ENCODE results near the gene OXLD1. TPM values are rescaled to one million over a fixed set of nuclear protein-coding genes. Genes with fewer than 3 reads are reported as not detected.

Gene OXLD1
- total RNA-seq, 1 donor from 2014 or later, result 29.7 TPM

DNA sequence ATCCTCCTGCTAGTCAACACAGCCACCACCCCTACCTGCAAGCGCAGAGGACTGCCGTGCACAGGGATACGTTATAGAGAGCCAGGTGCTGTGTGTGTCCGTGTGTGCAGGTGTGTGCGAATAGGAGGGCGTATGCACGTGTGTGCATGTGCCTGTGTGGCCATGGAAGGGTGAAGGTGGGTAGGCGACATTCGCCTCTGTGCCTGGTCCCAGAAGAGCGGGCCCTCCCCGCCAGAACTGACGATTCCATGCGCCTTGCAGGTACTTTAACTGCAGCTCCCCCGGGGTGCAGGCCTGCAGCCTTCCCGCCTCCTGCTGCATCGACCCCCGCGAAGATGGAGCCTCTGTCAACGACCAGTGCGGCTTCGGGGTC, 18.8 kb downstream of the OXLD1 start:
- Histone ChIP-seq H3K36me3 (no peaks in the 10 kb centered on the region), H3K27ac (no peak overlapping the region), H3K9me3 (no peaks in the 10 kb centered on the region), H3K27me3 (ENCODE audit: low read depth) (peaks cover 47% of the 10 kb centered on the region), H3K4me1 (no peaks in the 10 kb centered on the region), H3K4me3 (no peak overlapping the region)
- DNase-seq (no peak), ATAC-seq (no peak)
- TF ChIP-seq, protein P1, sequence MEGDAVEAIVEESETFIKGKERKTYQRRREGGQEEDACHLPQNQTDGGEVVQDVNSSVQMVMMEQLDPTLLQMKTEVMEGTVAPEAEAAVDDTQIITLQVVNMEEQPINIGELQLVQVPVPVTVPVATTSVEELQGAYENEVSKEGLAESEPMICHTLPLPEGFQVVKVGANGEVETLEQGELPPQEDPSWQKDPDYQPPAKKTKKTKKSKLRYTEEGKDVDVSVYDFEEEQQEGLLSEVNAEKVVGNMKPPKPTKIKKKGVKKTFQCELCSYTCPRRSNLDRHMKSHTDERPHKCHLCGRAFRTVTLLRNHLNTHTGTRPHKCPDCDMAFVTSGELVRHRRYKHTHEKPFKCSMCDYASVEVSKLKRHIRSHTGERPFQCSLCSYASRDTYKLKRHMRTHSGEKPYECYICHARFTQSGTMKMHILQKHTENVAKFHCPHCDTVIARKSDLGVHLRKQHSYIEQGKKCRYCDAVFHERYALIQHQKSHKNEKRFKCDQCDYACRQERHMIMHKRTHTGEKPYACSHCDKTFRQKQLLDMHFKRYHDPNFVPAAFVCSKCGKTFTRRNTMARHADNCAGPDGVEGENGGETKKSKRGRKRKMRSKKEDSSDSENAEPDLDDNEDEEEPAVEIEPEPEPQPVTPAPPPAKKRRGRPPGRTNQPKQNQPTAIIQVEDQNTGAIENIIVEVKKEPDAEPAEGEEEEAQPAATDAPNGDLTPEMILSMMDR (IDR thresholded peaks at IDR 0.05), result no peak
- intact Hi-C loops (cut with DNase I), result no loop called here

DNA sequence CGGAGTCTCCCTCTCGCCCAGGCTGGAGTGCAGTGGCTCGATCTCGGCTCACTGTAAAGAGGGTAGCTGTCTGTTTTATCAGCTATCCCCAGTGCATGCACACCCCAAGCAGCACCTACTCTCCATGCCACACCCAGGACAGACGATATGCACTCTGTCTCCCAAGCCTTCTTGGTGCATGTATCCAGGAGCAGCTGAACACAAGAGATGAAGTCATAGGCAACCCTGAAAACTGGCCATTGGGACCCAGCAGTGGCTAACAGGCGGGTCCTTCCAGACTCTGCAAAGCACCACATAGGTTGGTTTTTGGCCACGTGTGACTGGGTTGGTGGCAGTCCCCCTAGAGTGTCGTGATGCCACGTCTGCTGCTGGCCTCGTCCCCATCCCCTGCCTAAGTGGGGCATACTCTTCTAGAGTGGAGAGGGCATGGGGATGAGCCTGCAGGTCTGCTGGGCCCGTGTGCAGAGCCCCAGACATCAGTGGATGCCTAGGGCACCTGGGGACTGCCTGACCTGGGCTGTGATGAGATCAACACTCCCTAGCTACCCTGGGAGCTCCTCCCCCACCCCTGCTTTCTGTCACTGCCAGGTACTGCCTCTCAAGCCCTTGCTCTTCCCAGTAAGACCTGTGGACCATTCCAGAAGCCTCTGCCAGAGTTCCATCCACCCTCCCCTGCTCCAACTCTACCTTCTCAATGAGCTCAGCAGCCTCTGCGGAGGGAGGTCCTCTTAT, 19.4 kb downstream of the OXLD1 start:
- H3K27me3 ChIP-seq (ENCODE audit: low read depth), result peaks cover 47% of the 10 kb centered on the region
- intact Hi-C loops (cut with DNase I), result no loop called here
- DNase-seq (no peak), ATAC-seq (no peak)
- no peak overlapping the region for H3K4me3 ChIP-seq
- no peaks in the 10 kb centered on the region for H3K36me3 ChIP-seq
- no peaks in the 10 kb centered on the region for H3K9me3 ChIP-seq
- TF ChIP-seq, protein P1 (IDR thresholded peaks at IDR 0.05), result no peak
- H3K4me1 ChIP-seq, result no peaks in the 10 kb centered on the region
- H3K27ac ChIP-seq, result no peak overlapping the region

DNA sequence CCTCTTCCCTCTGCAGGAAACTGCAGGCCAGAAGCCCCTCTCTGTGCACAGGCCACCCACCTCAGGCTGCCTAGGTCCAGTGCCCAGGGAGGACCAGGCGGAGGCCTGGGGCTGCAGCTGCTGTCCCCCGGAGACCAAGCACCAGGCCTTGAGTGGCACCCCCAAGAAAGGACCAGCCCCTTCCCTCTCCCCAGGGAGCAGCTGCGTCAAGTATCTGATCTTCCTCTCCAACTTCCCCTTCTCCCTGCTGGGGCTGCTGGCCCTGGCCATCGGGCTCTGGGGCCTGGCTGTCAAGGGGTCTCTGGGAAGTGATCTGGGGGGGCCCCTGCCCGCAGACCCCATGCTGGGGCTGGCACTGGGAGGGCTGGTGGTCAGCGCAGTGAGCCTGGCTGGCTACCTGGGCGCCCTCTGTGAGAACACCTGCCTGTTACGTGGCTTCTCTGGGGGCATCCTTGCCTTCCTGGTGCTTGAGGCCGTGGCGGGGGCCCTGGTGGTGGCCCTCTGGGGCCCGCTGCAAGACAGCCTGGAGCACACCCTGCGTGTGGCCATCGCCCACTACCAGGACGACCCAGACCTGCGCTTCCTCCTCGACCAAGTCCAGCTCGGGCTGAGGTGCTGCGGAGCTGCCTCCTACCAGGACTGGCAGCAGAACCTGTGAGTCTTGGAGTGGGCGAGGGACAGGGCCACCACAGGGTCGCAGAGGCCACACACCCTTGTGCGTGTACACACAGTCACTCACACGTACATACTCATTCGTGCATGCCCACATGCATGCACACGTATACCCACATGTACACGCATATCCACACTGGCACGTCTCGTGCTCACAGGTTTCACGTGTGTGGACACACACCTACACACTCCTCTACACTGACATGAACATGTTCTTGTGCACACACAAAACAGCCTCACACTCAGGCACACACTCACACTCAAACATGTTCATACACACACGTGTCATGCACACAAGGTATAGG, 21.1 kb downstream of the OXLD1 start:
- Histone ChIP-seq H3K36me3 (no peaks in the 10 kb centered on the region), H3K4me3 (no peak overlapping the region), H3K27ac (no peak overlapping the region), H3K4me1 (no peaks in the 10 kb centered on the region), H3K27me3 (ENCODE audit: low read depth) (peaks cover 31% of the 10 kb centered on the region), H3K9me3 (no peaks in the 10 kb centered on the region)
- intact Hi-C loops (cut with DNase I), result no loop called here
- ATAC-seq (peak in 1 of 2 donors; percentile 14), DNase-seq (no peak)
- TF ChIP-seq, protein P1 (IDR thresholded peaks at IDR 0.05), result no peak

DNA sequence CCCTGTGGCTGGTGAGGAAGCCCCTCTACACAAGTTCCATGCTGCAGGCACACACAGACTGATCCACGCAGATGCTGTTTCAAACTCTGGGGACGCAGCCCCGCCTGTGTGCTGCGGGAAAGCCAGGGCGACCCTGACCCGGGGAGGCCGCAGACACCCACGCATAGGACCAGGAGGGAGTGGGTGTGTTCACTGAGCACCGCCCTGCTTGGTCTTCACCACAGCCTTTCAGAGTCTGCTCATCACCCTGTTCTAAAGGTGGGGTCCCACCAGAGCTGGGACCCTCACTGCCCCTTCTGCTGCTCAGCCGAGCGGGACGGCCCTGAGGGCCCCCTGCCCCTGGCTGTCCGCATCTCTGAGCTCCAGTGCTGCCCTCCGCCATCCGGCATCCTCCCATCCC, 21.9 kb downstream of the OXLD1 start:
- Histone ChIP-seq H3K27me3 (ENCODE audit: low read depth) (peaks cover 24% of the 10 kb centered on the region), H3K9me3 (no peaks in the 10 kb centered on the region), H3K27ac (no peak overlapping the region), H3K36me3 (no peaks in the 10 kb centered on the region), H3K4me3 (no peak overlapping the region), H3K4me1 (no peaks in the 10 kb centered on the region)
- DNase-seq (no peak), ATAC-seq (peak in 1 of 2 donors; percentile 5)
- TF ChIP-seq, protein P1 (IDR thresholded peaks at IDR 0.05), result no peak
- intact Hi-C loops (cut with DNase I), result no loop called here

DNA sequence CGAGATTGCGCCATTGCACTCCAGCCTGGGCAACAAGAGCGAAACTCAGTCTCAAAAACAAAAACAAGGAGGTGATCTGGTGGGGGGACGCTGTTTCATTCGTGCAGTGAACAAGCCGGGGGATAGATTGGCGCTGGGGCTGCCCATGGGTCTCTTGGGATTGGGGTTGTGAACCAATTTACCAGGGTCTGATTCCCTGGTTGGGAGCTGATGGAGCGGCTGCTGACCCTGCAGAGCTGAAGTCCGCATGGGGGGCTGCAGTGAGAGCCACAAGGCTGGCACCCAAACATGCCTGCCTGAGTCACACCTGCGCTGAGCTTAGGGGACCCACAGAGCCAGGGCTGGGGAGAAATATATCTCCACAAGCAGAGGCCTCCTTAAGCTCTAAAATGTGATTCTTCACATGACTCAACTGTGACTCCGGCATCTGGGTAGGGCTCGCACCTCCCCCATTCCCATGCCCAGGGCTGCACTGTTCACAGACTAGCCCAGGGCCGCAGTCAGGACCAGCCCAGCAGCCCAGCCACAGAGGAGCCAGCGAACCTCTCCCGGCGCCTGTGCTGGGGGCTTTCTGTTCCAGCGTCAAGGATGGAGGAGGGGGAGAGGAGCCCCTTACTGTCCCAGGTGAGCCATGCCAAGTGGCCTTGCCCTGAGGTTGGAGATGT, 24.4 kb downstream of the OXLD1 start:
- Histone ChIP-seq H3K4me3 (no peak overlapping the region), H3K4me1 (peaks cover 5% of the 10 kb centered on the region), H3K27ac (no peak overlapping the region), H3K9me3 (no peaks in the 10 kb centered on the region), H3K27me3 (ENCODE audit: low read depth) (peaks cover under 1% of the 10 kb centered on the region), H3K36me3 (no peaks in the 10 kb centered on the region)
- intact Hi-C loops (cut with DNase I), result no loop called here
- TF ChIP-seq, protein P1 (IDR thresholded peaks at IDR 0.05), result no peak
- DNase-seq (no peak), ATAC-seq (peak in 1 of 2 donors; percentile 5)
